ENCODE data around the gene PSMC4.
A peak's percentile ranks its signal among the peaks of the same experiment; 100 is the strongest.

PSMC4 gene

DNA sequence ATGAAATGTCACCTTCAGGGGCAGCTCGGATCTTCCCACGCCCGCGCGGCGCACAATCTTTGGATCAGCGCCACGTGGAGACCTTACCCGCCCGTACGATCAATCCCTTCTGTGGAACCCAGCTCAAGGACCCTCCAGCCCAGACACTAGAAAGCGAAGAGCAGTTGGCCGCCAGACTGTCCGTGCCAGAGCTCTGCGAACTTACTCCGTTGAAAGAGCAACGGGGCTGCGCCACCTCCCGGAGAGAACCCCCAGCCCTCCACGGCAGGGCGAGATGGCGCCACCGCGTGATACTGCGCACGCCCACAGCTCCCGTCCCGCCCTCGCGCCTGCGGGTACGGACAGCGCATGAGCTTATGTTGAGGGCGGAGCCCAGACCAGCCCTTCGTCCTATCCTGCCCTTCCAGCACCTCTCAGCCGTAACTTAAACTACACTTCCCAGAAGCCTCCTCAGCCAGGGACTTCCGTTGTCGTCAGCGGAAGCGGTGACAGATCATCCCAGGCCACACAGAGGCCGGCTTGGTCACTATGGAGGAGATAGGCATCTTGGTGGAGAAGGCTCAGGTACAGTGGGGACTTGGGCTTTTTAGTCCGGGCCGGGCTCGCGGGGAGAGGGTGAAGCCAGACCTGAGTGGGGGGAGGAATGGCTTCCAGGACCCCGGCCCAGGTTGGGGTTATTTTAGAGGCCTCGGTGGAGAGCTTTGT lies at the start of gene PSMC4:
Gene PSMC4, plus strand, starts transcription at position 491 of the 705 bp plus-strand sequence. Its CDS starts 38 bp downstream, at position 529.
- peak within 1 kb of the TSS; percentile 83 for H3K4me3 ChIP-seq (ENCODE audit: low read depth, low read length)
- TF ChIP-seq, protein P1, sequence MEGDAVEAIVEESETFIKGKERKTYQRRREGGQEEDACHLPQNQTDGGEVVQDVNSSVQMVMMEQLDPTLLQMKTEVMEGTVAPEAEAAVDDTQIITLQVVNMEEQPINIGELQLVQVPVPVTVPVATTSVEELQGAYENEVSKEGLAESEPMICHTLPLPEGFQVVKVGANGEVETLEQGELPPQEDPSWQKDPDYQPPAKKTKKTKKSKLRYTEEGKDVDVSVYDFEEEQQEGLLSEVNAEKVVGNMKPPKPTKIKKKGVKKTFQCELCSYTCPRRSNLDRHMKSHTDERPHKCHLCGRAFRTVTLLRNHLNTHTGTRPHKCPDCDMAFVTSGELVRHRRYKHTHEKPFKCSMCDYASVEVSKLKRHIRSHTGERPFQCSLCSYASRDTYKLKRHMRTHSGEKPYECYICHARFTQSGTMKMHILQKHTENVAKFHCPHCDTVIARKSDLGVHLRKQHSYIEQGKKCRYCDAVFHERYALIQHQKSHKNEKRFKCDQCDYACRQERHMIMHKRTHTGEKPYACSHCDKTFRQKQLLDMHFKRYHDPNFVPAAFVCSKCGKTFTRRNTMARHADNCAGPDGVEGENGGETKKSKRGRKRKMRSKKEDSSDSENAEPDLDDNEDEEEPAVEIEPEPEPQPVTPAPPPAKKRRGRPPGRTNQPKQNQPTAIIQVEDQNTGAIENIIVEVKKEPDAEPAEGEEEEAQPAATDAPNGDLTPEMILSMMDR (IDR thresholded peaks at IDR 0.05; ENCODE audit: borderline replicate concordance, insufficient read depth, low read depth, low read length): peak; percentile 91

GRCh38 chr19:39923862-39924261 lies 47.1 kb upstream of the PSMC4 start:
- H3K4me3 ChIP-seq (ENCODE audit: low read depth, low read length): no peak overlapping the region
- TF ChIP-seq, protein P1 (IDR thresholded peaks at IDR 0.05; ENCODE audit: borderline replicate concordance, insufficient read depth, low read depth, low read length): no peak

DNA sequence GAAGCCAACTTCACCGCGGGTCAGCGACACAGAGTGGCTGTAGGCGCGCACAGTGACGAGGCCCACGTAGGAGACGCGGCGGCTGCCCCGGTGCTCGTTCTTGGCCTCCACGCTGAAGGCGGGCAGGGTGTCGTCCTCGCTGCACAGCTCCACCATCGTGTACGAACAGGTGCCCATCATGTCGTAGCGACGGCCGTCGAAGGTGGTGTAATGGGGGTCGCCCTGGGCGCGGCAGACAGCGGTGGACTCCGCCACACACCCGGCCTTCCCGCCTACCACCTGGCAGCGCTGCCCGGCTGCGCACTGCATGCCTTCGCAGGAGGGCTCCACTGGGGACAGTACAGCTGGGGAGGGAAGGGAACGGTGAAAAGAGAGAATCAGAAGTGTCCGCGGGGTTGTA lies 46.6 kb upstream of the PSMC4 start:
- TF ChIP-seq, protein P1 (IDR thresholded peaks at IDR 0.05; ENCODE audit: borderline replicate concordance, insufficient read depth, low read depth, low read length): no peak

GRCh38 chr19:39924952-39925351 lies 46.0 kb upstream of the PSMC4 start:
- TF ChIP-seq, protein P1 (IDR thresholded peaks at IDR 0.05; ENCODE audit: borderline replicate concordance, insufficient read depth, low read depth, low read length): no peak
- no peak overlapping the region for H3K4me3 ChIP-seq (ENCODE audit: low read depth, low read length)

More for the DNA sequence above, 46.6 kb upstream of the PSMC4 start:
- no peak overlapping the region for H3K4me3 ChIP-seq (ENCODE audit: low read depth, low read length)

- TF ChIP-seq, protein P1 (IDR thresholded peaks at IDR 0.05; ENCODE audit: borderline replicate concordance, insufficient read depth, low read depth, low read length): no peak
- H3K4me3 ChIP-seq (ENCODE audit: low read depth, low read length): no peak overlapping the region
Measured at GRCh38 chr19:39926170-39926760, 44.7 kb upstream of the PSMC4 start.

DNA sequence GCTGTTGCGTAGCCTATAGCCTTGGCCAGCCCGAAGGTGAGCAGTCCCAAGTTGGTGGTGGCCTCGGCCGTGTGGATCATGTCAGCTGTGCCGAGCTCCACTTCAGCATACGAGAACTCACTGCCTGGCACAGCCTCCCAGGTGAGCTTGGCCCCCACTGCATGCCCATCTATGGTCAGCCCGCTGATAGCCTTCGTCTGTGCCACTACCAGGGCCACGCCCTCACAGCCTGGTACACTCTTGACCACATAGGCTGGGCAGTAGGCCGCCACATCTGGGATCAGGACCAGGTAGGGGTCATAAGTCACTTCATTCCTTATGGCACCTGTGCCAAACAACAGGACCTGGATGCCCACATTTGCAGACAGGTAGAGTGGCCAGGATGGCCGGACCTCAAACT lies 43.9 kb upstream of the PSMC4 start:
- TF ChIP-seq, protein P1 (IDR thresholded peaks at IDR 0.05; ENCODE audit: borderline replicate concordance, insufficient read depth, low read depth, low read length): no peak
- no peak overlapping the region for H3K4me3 ChIP-seq (ENCODE audit: low read depth, low read length)
